ENCODE data around the gene DOCK1.

DNA sequence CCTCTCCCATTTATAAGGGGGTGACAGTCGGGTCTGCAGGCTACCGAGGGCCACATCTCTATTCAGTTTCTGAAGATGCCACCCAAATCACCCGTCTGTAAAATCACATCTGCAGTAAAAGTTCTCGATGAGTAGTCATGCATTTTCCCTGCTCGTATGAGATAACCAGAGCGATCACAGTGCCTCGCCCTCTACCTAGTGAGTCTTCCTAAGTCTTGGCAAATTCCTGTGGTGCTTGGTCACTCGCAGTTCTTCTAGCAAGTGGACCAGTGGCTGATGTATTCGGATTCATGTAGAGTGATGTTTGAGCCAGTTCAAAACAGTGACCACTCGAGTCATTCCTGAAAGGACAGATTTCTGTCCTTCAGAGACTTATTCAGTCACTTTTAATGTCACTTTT lies 246.3 kb downstream of the DOCK1 start:
- no peak for TF ChIP-seq TAF1 (IDR thresholded peaks at IDR 0.05; ENCODE audit: low read depth, low read length)
- no peak for TF ChIP-seq POLR2A (IDR thresholded peaks at IDR 0.05; ENCODE audit: low read depth, low read length)

All from GM12891 (cell line).